Type B pancreatic cell (in vitro differentiated cells): ENCODE measurements around the gene FBLN7. TPM values are rescaled to one million over a fixed set of nuclear protein-coding genes. Genes with fewer than 3 reads are reported as not detected.
"Not testable (repeated sequence)": the region's sequence is repeated elsewhere in the genome, so short reads cannot be mapped to it uniquely, and the experiment has no call there.

Experiments used
- DNase-seq: peaks from one replicate; pipeline ENCODE4 v3.0.0; 2021; ENCODE audit warnings: mixed read lengths; ENCODE audit not compliant: unreplicated experiment; ENCODE audit errors: extremely low spot score
- H3K27ac Mint-ChIP-seq: 2 replicates; pipeline ENCODE4 v1.8.0; 2021; ENCODE audit warnings: mild to moderate bottlenecking, mixed read lengths
- H3K27me3 Mint-ChIP-seq: 2 replicates; pipeline ENCODE4 v1.8.0; 2021; ENCODE audit warnings: mixed read lengths
- H3K36me3 Mint-ChIP-seq: 2 replicates; pipeline ENCODE4 v1.8.0; 2021; ENCODE audit warnings: mixed read lengths
- H3K4me1 Mint-ChIP-seq: one replicate; pipeline ENCODE4 v1.8.0; 2021; ENCODE audit warnings: mixed read lengths; ENCODE audit not compliant: unreplicated experiment
- H3K4me3 Mint-ChIP-seq: 2 replicates; pipeline ENCODE4 v1.8.0; 2021; ENCODE audit warnings: mild to moderate bottlenecking, mixed read lengths
- H3K9me3 Mint-ChIP-seq: 2 replicates; pipeline ENCODE4 v1.8.0; 2021; ENCODE audit warnings: mixed read lengths
- total RNA-seq: library from RNA; stranded (reverse); gene quantifications from 2 replicates; pipeline ENCODE4 v1.2.1, GENCODE V29; 2021; ENCODE audit warnings: low replicate concordance
- TF ChIP-seq, protein P1 (sequence below): fragments of 200-600 bp; sonication (generic); conservative IDR thresholded peaks from 2 replicates; pipeline ENCODE4 v1.5.0; 2021; ENCODE audit warnings: antibody characterized with exemption, mild to moderate bottlenecking

Gene FBLN7
- total RNA-seq, 1 donor from 2014 or later, result 9.5 TPM

DNA sequence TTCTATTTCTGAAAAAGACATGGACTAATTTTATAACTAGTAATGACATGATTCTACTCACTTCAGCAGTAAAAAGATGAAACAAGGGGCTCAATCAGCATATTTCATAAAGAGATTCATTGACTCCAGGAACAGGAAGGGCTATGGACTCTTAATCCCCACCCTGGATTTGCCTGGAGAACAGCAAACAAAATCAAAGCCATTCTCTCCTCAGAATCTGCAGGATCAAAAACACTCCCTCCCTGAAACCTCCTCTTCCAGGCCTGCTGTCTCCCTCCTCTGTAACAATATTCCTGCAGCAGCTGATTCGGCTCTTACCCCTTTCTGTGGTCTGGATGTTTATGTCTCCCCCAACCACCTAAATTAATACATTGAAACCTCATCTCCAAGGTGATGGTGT is 59.7 kb downstream of the FBLN7 start:
- TF ChIP-seq, protein P1, sequence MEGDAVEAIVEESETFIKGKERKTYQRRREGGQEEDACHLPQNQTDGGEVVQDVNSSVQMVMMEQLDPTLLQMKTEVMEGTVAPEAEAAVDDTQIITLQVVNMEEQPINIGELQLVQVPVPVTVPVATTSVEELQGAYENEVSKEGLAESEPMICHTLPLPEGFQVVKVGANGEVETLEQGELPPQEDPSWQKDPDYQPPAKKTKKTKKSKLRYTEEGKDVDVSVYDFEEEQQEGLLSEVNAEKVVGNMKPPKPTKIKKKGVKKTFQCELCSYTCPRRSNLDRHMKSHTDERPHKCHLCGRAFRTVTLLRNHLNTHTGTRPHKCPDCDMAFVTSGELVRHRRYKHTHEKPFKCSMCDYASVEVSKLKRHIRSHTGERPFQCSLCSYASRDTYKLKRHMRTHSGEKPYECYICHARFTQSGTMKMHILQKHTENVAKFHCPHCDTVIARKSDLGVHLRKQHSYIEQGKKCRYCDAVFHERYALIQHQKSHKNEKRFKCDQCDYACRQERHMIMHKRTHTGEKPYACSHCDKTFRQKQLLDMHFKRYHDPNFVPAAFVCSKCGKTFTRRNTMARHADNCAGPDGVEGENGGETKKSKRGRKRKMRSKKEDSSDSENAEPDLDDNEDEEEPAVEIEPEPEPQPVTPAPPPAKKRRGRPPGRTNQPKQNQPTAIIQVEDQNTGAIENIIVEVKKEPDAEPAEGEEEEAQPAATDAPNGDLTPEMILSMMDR, result no peak
- H3K9me3 Mint-ChIP-seq, result peaks cover under 1% of the 10 kb centered on the region
- no peaks in the 10 kb centered on the region for H3K27me3 Mint-ChIP-seq
- H3K27ac Mint-ChIP-seq, result no peak overlapping the region
- no peak overlapping the region for H3K4me3 Mint-ChIP-seq
- H3K4me1 Mint-ChIP-seq, result peaks cover 9% of the 10 kb centered on the region
- no peak for DNase-seq
- no peaks in the 10 kb centered on the region for H3K36me3 Mint-ChIP-seq

DNA sequence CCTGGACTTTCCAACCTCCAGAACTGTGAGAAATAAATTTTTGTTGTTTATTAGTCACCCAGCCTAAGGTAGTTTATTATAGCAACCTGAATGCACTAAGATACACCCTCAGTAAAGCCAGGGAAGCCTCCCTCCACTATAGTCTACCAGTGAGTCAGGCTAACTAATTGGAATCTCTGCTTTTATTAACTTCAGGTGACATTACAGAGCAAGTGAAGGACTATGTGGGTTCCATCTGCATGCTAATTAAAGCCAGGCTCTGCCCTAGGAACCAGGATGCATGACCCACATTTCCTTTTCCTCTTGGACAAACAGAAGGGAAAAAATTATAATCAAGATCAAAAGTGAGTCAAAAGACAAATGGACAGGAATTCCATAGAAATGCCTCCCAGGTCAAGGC is 60.6 kb downstream of the FBLN7 start:
- peaks cover 6% of the 10 kb centered on the region for H3K9me3 Mint-ChIP-seq
- TF ChIP-seq, protein P1, result no peak
- DNase-seq, result no peak
- H3K36me3 Mint-ChIP-seq, result no peaks in the 10 kb centered on the region
- no peak overlapping the region for H3K4me3 Mint-ChIP-seq
- H3K27ac Mint-ChIP-seq, result no peak overlapping the region
- no peaks in the 10 kb centered on the region for H3K27me3 Mint-ChIP-seq
- H3K4me1 Mint-ChIP-seq, result peaks cover 9% of the 10 kb centered on the region

DNA sequence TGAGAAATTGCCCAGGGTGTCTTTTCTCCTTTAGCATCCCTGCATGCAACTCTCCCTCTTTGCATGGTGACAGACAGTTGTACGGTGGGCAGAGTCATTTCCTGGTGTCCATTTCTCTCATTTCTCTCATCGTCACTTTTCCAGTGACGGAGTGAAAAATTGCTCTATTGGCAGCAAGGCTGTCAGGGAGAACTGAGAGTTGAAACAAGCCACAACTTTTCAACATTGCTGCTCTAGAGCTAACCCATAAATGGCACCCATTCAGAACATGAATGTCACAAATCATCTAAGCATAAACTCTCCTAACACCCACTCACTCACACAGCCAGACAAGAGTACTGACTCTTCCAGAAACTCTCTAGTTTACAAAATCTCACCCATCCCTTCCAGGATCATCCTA is 61.0 kb downstream of the FBLN7 start:
- peaks cover 9% of the 10 kb centered on the region for H3K4me1 Mint-ChIP-seq
- H3K27ac Mint-ChIP-seq, result no peak overlapping the region
- H3K9me3 Mint-ChIP-seq, result peaks cover 6% of the 10 kb centered on the region
- TF ChIP-seq, protein P1, result no peak
- H3K4me3 Mint-ChIP-seq, result no peak overlapping the region
- H3K27me3 Mint-ChIP-seq, result no peaks in the 10 kb centered on the region
- H3K36me3 Mint-ChIP-seq, result no peaks in the 10 kb centered on the region
- no peak for DNase-seq

DNA sequence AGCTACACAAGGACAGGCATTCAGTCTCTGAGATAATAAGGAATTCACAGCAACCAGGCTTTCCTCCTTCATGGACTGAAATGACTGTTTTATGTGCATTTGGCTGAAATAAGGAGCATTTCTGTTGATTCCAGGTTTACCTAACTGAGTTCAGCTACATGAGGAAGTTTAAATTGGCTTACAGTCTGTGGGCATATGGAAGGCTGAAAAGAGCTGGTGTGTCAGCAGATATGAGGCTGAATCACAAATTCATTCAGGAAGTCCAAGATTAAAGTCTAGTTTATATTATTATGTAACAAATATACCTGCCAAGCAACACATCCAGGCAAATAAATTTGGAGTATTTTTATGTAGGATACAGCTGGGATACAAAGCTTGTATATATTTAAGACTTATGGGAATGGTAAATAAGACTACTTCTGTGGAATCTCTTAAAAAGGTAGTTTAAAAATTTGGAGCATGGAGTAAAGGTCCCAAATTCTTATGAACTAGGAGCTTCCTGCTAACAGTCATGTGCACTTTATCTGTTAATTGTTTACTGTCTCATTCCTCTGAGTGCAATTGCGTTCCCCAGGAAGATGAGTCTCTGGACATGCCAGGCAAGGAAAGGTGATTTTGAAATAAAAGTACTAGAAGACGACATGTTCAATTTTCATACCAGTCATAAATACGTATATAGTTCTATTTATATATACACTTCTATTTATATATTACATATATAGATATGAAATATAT is 63.7 kb downstream of the FBLN7 start:
- peaks cover 9% of the 10 kb centered on the region for H3K4me1 Mint-ChIP-seq
- peaks cover 10% of the 10 kb centered on the region for H3K9me3 Mint-ChIP-seq
- TF ChIP-seq, protein P1, result no peak
- DNase-seq, result no peak
- H3K36me3 Mint-ChIP-seq, result no peaks in the 10 kb centered on the region
- H3K4me3 Mint-ChIP-seq, result no peak overlapping the region
- H3K27ac Mint-ChIP-seq, result no peak overlapping the region
- no peaks in the 10 kb centered on the region for H3K27me3 Mint-ChIP-seq

DNA sequence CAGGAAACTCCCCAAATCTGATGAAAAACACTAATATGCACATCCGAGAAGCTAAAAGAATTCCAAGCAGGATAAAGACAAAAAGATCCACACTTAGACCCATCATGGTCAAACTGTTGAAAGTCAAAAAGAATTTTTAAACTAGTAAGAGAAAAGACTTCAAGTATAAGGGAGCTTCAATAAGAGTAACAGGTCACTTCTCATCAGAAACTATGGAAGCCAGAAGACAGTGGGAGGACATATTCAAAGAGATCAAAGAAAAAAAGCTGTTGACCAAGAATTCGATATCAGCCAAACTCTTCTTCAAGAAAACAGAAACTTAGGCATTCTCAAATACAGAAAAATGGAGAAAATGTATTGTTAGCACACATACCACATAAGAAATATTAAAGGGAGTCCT is 66.2 kb downstream of the FBLN7 start:
- no peak for DNase-seq
- Mint-ChIP-seq H3K36me3 (peaks cover 2% of the 10 kb centered on the region), H3K4me1 (no peaks in the 10 kb centered on the region), H3K27me3 (no peaks in the 10 kb centered on the region), H3K27ac (no peak overlapping the region), H3K4me3 (no peak overlapping the region), H3K9me3 (peaks cover 10% of the 10 kb centered on the region)
- TF ChIP-seq, protein P1, result no peak

DNA sequence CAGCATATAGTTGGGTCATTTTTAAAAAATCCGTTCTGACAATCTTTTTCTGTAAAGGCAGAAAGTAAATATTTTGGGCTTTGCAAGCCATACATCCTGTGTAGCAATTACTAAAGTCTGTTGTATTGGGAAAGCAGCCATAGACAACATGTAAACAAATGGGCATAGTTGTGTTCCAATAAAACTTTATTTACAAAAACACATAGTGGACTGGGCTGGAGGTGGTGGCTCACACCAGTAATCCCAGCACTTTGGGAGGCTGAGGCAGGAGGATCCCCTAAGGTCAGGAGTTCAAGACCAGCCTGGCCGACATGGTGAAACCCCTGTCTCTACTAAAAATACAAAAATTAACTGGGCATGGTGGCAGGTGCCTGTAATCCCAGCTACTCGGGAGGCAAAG is 69.7 kb downstream of the FBLN7 start:
- DNase-seq, H3K4me3 Mint-ChIP-seq, H3K9me3 Mint-ChIP-seq, H3K4me1 Mint-ChIP-seq, H3K27me3 Mint-ChIP-seq, H3K27ac Mint-ChIP-seq: not testable (repeated sequence)
- H3K36me3 Mint-ChIP-seq, result peaks cover 24% of the 10 kb centered on the region
